Lung (tissue), 12 donors: ENCODE results near the gene MMS19. TPM values are rescaled to one million over a fixed set of nuclear protein-coding genes. Genes with fewer than 3 reads are reported as not detected.
A peak's percentile ranks its signal among the peaks of the same experiment; 100 is the strongest.

Experiments
- ATAC-seq: fragments of 200-7000 bp; cut with Tn5 transposase; one replicate; pipeline ENCODE4 v1.9.1; 2020; ENCODE audit warnings: moderate number of reproducible peaks; ENCODE audit not compliant: insufficient read depth, low FRiP score
- DNase-seq, 3 donors: peaks; one replicate each; pipeline ENCODE4 v3.0.0-alpha.2; 2013 to 2017
- H3K27ac ChIP-seq, 2 donors: one replicate each; pipeline ENCODE4 v1.5.1; 2013; ENCODE audit warnings: mild to moderate bottlenecking in 2 of 2, moderate library complexity in 2 of 2, control low read depth in 1 of 2, inconsistent platforms in 1 of 2, low read depth in 1 of 2, low read length in 1 of 2
- H3K27me3 ChIP-seq, 3 donors: one replicate each; pipeline ENCODE4 v1.5.1; 2013; ENCODE audit warnings: low read length in 2 of 3; ENCODE audit not compliant: control insufficient read depth in 3 of 3, insufficient read depth in 3 of 3
- H3K36me3 ChIP-seq, 4 donors: one replicate each; pipeline ENCODE4 v1.5.1; 2013; ENCODE audit warnings: low read length in 4 of 4, mild to moderate bottlenecking in 1 of 4, moderate library complexity in 1 of 4; ENCODE audit not compliant: control insufficient read depth in 4 of 4, insufficient read depth in 4 of 4
- H3K4me1 ChIP-seq, 5 donors: one replicate each; pipeline ENCODE4 v1.5.1; 2013; ENCODE audit warnings: low read length in 5 of 5, mild to moderate bottlenecking in 2 of 5, moderate library complexity in 1 of 5; ENCODE audit not compliant: control insufficient read depth in 5 of 5, insufficient read depth in 5 of 5
- H3K4me3 ChIP-seq: one replicate; pipeline ENCODE4 v1.5.1; 2013; ENCODE audit warnings: mild to moderate bottlenecking, control low read depth, moderate library complexity
- H3K9ac ChIP-seq, 2 donors: one replicate each; pipeline ENCODE4 v1.5.1; 2013; ENCODE audit warnings: low read length in 2 of 2, control low read depth in 1 of 2; ENCODE audit not compliant: insufficient read depth in 1 of 2
- H3K9me3 ChIP-seq, 4 donors: one replicate each; pipeline ENCODE4 v1.5.1; 2013; ENCODE audit warnings: low read length in 3 of 4, mild to moderate bottlenecking in 1 of 4, moderate library complexity in 1 of 4; ENCODE audit not compliant: control insufficient read depth in 4 of 4, insufficient read depth in 3 of 4
- CTCF ChIP-seq: IDR thresholded peaks from 2 replicates; pipeline ENCODE4 v1.5.1; 2012; ENCODE audit warnings: mild to moderate bottlenecking; ENCODE audit errors: control extremely low read depth, extremely low read depth
- WGBS, 2 donors: extraction: QIAGEN DNeasy Blood & Tissue Kit; methylation state at CpG; one replicate each; pipeline ENCODE4 v1.1.7; 2013; 5-methylcytosine and 5-hydroxymethylcytosine counted together
- polyA plus RNA-seq, 2 donors: library from polyadenylated mRNA; stranded (reverse); fragments of 200-250 nt; gene quantifications; one replicate each; pipeline ENCODE4 v1.2.1, GENCODE V29; 2013
- total RNA-seq, 2 donors: library from RNA; depleted of rRNA in 1 of 2; stranded (reverse); fragments of >200 nt in 1 of 2; gene quantifications; one replicate each; pipeline ENCODE4 v1.2.1, GENCODE V29; 2014 to 2021
- donor health status: control.
- donor health status: control.
- donor health status: Bipolar disorder and iron deficiency.
- donor health status: healthy.
- donor health status: DM: yes; HTN: yes; CAD: no.

Gene MMS19
- total and polyA plus RNA-seq, 4 donors, result 39.9 to 74.5 (median 62.5) TPM

- 79 to 88% methylated on average over 6 of the region's 6 CpGs for WGBS, 2 donors
- DNase-seq, result no peak
- H3K36me3 ChIP-seq, result no peaks in the 10 kb centered on the region
- TF ChIP-seq CTCF, result no peak
- no peaks in the 10 kb centered on the region for H3K9me3 ChIP-seq
- no peak for ATAC-seq
- no peaks in the 10 kb centered on the region for H3K27me3 ChIP-seq
- H3K4me3 ChIP-seq, result no peak overlapping the region
- H3K4me1 ChIP-seq, result peaks cover 0 to 9% (median 0%) of the 10 kb centered on the region in 5 donors
- no peak overlapping the region for H3K27ac ChIP-seq
- no peak overlapping the region for H3K9ac ChIP-seq
These were observed 35.7 kb upstream of the MMS19 start for GRCh38 chr10:97533888-97534287.

- no peak for DNase-seq
These were observed 34.9 kb upstream of the MMS19 start for GRCh38 chr10:97532935-97533671.

GRCh38 chr10:97531401-97531986 is 33.3 kb upstream of the MMS19 start:
- 86 to 89% methylated on average over 10 of the region's 10 CpGs for WGBS, 2 donors
- no peak overlapping the region for H3K4me3 ChIP-seq
- no peak overlapping the region for H3K9ac ChIP-seq
- H3K9me3 ChIP-seq, result no peaks in the 10 kb centered on the region
- ATAC-seq, result no peak
- peak overlapping the region in 1 of 2 donors; percentile 42 for H3K27ac ChIP-seq
- DNase-seq, result no peak
- no peak for TF ChIP-seq CTCF
- no peaks in the 10 kb centered on the region for H3K36me3 ChIP-seq
- no peaks in the 10 kb centered on the region for H3K27me3 ChIP-seq
- peaks cover 0 to 10% (median 0%) of the 10 kb centered on the region in 5 donors for H3K4me1 ChIP-seq

More at GRCh38 chr10:97532935-97533671, 34.9 kb upstream of the MMS19 start:
- no peak for TF ChIP-seq CTCF
- no peak for ATAC-seq
- H3K27me3 ChIP-seq, result no peaks in the 10 kb centered on the region
- H3K9ac ChIP-seq, result no peak overlapping the region
- 80 to 85% methylated on average over 12 of the region's 12 CpGs for WGBS, 2 donors
- H3K9me3 ChIP-seq, result no peaks in the 10 kb centered on the region
- no peaks in the 10 kb centered on the region for H3K36me3 ChIP-seq
- H3K27ac ChIP-seq, result no peak overlapping the region
- H3K4me1 ChIP-seq, result peaks cover 0 to 9% (median 0%) of the 10 kb centered on the region in 5 donors
- no peak overlapping the region for H3K4me3 ChIP-seq
